IPS DF 19.7 (cell line): ENCODE results near the gene ABTB2.
"Not testable (repeated sequence)": the region's sequence is repeated elsewhere in the genome, so short reads cannot be mapped to it uniquely, and the experiment has no call there.

Source experiments
- DNase-seq: peaks from one replicate; pipeline ENCODE4 v3.0.0-alpha.2; 2013; ENCODE audit warnings: low read depth, low spot score

ABTB2 gene

GRCh38 chr11:34238533-34238932 is 119.3 kb downstream of the ABTB2 start:
- DNase-seq, result no peak

- no peak for DNase-seq
These were observed 121.2 kb downstream of the ABTB2 start for GRCh38 chr11:34236572-34236971.

DNA sequence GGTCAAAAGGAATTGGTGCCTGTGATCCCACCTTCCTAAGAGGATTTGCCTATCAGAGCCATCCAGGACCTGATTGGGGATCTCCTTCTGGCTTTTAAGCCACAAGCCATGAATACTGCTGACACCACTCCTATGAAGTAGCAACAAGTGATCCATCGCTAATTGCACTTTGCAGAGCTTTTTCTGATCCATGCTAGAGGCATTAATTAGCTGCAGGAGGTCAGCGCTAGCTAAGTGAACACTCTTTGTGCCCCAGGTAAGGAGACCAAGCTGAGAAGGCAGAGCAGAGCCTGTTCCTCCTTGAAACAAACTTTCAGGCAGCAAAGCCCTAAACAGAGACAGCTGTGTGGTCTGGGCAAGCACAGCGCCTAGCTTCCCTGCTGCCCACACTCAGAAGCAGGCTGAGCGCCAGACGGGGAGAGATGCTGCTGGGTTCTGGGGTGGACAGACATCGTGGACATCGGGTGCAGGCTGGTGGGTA is 122.2 kb downstream of the ABTB2 start:
- DNase-seq, result no peak

GRCh38 chr11:34235189-34235588 is 122.6 kb downstream of the ABTB2 start:
- DNase-seq, result no peak

GRCh38 chr11:34234086-34234740 is 123.6 kb downstream of the ABTB2 start:
- DNase-seq, result peak; percentile 88

DNA sequence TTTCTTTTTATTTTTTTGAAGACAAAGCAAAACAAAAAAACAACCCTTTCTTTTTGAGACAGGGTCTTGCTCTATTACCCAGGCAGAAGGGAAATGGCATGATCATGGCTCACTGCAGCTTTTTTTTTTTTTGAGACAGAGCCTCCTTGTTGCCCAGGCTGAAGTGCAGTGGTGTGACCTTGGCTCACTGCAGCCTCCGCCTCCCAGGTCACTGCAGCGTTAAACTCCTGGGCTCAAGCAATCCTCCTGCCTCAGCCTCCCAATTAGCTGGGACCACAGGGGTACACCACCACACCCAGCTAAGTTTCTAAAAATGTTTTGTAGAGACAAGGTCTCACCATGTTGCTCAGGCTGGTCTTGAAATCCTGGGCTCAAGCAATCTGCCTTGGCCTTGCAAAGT is 124.6 kb downstream of the ABTB2 start:
- no peak for DNase-seq

DNA sequence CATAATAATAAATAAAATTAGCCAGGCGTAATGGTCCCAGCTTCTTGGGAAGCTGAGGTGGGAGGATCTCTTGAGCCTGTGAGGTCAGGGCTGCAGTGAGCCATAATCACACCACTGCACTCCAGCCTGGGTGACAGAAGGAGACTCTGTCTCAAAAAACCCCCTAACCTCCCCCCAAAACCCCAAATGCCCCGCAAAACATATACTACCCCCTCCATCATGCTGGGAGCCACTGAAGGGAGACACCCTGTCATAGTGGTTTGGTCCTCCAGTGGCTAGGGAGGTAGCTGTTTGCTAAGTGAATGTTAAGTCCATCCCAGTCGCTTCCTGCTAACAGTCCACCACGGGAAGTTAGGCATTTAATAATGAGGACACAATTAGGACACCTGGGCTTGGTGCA is 125.0 kb downstream of the ABTB2 start:
- DNase-seq, result no peak

GRCh38 chr11:34226210-34226609 is 131.6 kb downstream of the ABTB2 start:
- DNase-seq, result no peak

- DNase-seq, result no peak
These were observed 132.7 kb downstream of the ABTB2 start for GRCh38 chr11:34225091-34225490.

DNA sequence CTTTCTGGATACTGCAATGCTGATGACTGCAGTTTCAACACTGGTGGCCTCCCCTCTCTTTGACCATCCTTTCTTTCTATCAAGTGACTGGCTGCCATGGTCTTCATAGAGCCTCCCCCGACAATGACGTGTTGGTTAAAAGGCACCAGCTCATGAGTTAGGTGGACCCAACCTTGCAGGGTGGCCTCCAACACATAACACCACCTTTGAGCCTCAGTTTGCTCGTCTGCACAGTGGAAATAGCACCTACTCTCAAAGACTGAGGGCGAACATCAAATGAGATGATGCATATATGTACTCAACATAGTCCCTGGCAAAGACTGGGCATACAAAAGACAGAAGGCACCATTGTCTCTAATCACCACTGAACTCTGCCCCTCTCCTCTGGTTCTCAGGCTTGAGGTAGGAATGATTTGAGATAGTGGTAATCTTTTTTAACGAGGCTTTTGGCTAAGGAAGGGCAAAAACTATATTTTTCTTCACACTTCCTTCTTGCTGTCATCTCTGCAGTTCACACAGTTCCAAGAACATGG is 133.3 kb downstream of the ABTB2 start:
- no peak for DNase-seq

- no peak for DNase-seq
These were observed 133.9 kb downstream of the ABTB2 start for GRCh38 chr11:34223907-34224306.

DNA sequence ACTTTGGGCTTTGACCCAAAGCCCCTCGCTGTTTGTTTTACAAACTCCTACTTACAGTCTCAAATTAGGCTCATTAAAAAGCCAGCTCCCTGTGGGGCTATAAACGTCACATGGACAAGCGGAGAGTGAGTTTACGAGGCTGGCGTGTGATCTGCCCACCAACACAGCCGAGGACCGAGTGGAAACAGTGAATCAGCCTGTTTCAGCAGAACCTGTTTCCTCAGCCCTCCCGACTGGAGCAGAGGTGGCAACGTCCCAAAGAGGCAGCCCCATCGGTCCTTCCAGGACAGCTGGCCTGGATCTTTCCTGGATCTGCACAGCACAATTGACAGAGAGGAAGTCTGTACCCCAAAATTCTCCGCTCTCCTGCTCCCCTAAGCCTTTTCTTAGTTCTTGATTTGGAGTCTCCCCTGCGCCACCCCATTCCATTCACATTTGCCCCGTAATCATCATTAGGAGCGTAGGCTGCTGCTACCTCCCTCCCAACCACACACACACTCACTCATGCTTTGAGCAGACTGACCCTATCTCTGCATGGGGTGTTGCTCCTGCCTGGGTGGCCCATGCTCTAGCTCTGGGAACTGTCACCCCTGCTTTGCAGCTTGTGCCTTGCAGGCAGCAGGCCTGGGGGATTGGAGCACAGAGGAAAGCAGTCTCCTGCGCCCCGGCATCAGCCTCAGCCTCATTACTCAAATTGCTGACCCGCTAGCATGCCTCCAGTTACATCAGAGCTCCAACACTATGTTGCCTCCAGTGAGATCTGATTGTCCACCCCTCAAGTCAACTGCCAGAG is 134.6 kb downstream of the ABTB2 start:
- no peak for DNase-seq

DNA sequence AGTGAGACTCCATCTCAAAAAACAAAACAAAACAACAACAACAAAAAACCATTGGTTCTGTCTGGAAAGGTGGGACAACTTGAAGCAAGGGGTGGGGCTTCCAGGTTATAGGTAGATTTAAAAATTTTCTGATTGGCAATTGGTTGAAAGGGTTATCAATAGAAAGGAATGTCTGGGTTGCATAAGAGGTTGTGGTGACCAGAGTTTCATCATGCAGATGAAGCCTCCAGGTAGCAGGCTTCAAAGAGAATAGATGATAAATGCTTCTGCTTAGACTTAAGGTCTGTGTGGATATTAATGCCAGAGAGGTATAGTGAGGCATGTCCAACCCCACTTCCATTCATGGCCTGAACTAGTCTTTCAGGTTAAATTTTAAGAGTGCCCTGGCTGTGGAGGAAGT is 135.8 kb downstream of the ABTB2 start:
- no peak for DNase-seq

GRCh38 chr11:34219941-34220370 is 137.9 kb downstream of the ABTB2 start:
- DNase-seq, result no peak

- DNase-seq, result no peak
These were observed 138.5 kb downstream of the ABTB2 start for GRCh38 chr11:34219279-34219678.

- DNase-seq, result not testable (repeated sequence)
These were observed 139.1 kb downstream of the ABTB2 start for GRCh38 chr11:34218756-34219155.

- no peak for DNase-seq
These were observed 139.7 kb downstream of the ABTB2 start for GRCh38 chr11:34218067-34218466.

DNA sequence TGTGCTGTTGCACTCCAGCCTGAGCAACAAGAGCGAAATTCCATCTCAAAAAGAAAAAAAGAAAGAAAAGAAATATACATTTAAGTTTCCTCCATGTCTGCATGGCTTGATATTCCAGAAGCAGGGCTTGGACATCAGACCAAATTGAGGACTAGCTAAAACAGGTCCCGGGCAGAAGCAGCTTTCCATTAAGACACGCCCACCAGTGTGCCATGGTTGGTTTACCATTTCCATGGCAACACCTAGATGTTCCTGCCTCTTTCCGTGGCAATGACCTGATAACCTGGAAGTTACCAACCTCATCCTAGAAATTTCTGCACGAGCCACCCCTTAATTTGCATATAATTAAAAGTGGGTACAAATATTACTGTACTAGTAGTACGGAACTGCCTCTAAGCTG is 141.1 kb downstream of the ABTB2 start:
- no peak for DNase-seq

DNA sequence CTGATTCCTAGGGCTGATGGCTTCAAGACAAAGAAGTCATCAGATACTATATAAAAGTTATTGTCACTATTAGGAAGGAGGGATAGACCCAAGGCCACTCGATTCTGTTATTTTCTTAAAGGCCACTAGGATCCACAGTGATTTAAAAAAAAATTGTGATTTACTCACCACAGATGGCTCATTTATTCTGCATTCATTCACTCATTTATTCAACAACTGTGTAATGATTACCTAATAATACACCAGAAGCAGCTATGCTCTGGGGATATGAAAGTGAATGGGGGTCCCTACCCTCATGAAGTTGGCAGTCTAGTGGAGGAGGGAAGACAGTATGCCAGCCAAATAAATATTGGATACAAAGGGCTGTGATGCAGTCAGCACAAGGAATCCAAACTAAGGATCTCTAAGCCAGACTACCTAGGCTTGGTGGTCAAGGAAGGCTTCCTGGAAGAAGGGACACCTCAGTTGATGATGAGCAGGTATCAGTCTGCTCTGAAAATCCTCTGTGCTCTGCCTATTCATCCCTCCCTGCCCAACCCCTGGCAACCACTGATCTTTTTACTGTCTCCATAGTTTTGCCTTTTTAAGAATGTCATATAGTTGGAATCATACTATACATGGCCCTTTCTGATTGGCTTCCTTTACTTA is 141.9 kb downstream of the ABTB2 start:
- DNase-seq, result no peak

DNA sequence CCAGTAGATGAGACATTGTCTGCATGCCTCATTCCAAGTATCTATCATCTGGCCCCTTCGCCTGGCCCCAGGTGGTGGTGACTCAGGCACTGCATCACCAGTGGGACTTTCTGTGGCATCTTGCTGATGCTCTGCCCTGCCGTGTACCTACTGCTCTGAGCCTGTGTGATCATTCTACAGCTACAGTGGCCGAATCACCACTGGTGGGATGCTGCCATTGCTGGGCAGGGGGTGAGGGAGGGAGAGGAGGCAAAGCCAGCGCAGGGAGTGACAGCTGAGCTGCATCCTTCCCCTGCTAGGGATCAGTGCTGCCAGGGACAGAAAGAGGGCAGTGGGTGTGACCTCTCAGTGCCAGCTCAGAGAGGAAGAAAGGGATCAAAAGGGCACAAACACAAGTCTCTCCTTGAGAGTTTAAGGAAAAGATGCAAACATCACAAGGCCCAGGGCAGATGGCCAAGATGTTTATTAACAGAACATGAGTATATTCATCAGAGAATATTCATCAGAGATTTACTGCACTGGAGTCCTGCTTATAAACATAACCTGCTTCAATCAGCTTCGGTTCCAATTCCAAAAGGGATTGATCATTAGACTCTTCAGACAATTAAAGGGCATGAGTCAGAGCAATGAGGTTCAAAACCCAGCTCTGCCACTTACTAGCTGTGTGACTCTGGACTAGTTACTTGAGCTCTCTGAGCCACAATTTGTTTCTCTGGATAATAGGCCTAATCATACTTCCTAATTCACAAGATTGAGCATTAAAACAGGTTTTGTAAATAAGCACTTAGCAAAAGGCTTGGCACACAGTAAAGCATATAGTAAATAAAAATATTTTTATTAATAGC is 142.6 kb downstream of the ABTB2 start:
- DNase-seq, result no peak

GRCh38 chr11:34213366-34213765 is 144.4 kb downstream of the ABTB2 start:
- DNase-seq, result no peak
